WTC11 (cell line): ENCODE results near the gene ATP6V1A. TPM values are rescaled to one million over a fixed set of nuclear protein-coding genes. Genes with fewer than 3 reads are reported as not detected.

Experiments
- ATAC-seq: fragments of 200-7000 bp; cut with Tn5 transposase; 2 replicates; pipeline ENCODE4 v1.10.0; 2021; ENCODE audit warnings: mild to moderate bottlenecking, moderate library complexity
- CTCF ChIA-PET: fragments of 300-600 bp; sonication (Branson Sonifier 250); formaldehyde crosslinking; loops from one replicate; lab custom pipeline; 2021; ENCODE audit warnings: antibody characterized with exemption; lab: Charles Lee
- POLR2A ChIA-PET: fragments of 350-600 bp; sonication (Branson Sonifier 250); formaldehyde crosslinking; loops from one replicate; lab custom pipeline; 2021; ENCODE audit warnings: antibody characterized with exemption; lab: Charles Lee
- DNase-seq: peaks from one replicate; pipeline ENCODE4 v3.0.0; 2021; ENCODE audit warnings: low spot score
- H3K27ac Mint-ChIP-seq: 2 replicates; pipeline ENCODE4 v1.8.0; 2021; ENCODE audit warnings: mixed read lengths
- H3K27me3 Mint-ChIP-seq: 2 replicates; pipeline ENCODE4 v1.8.0; 2021; ENCODE audit warnings: low read depth, mild to moderate bottlenecking, moderate library complexity, mixed read lengths
- H3K36me3 Mint-ChIP-seq: 2 replicates; pipeline ENCODE4 v1.8.0; 2021; ENCODE audit warnings: mixed read lengths
- H3K4me1 Mint-ChIP-seq: 2 replicates; pipeline ENCODE4 v1.8.0; 2022; ENCODE audit warnings: mixed read lengths
- H3K4me3 Mint-ChIP-seq: 2 replicates; pipeline ENCODE4 v1.8.0; 2021; ENCODE audit warnings: mild to moderate bottlenecking, moderate library complexity, mixed read lengths
- H3K9me3 Mint-ChIP-seq: 2 replicates; pipeline ENCODE4 v1.8.0; 2021; ENCODE audit warnings: mixed read lengths
- ATF1 ChIP-seq: sonication (generic); formaldehyde crosslinking; IDR thresholded peaks from 2 replicates; pipeline ENCODE4 v1.8.1; 2023; ENCODE audit warnings: mild to moderate bottlenecking, moderate library complexity, missing genetic modification reagents
- ATF6 ChIP-seq: sonication (generic); formaldehyde crosslinking; IDR thresholded peaks from 2 replicates; pipeline ENCODE4 v1.8.1; 2023; ENCODE audit warnings: mild to moderate bottlenecking, missing genetic modification reagents
- ELF4 ChIP-seq: sonication (generic); formaldehyde crosslinking; IDR thresholded peaks from 2 replicates; pipeline ENCODE4 v1.8.1; 2022; ENCODE audit warnings: low read depth, mild to moderate bottlenecking, moderate library complexity, missing genetic modification reagents
- FOXJ3 ChIP-seq: sonication (generic); formaldehyde crosslinking; IDR thresholded peaks from 2 replicates; pipeline ENCODE4 v1.9.0; 2021; ENCODE audit warnings: missing genetic modification reagents, mild to moderate bottlenecking, borderline replicate concordance
- GABPB1 ChIP-seq: sonication (generic); formaldehyde crosslinking; IDR thresholded peaks from 2 replicates; pipeline ENCODE4 v1.8.1; 2023; ENCODE audit warnings: mild to moderate bottlenecking, missing genetic modification reagents
- GTF2I ChIP-seq: fragments of 250-450 bp; sonication (Bioruptor Pico); conservative IDR thresholded peaks from 2 replicates; pipeline ENCODE4 v1.4.0; 2021; ENCODE audit warnings: mild to moderate bottlenecking
- HMGA2 ChIP-seq: fragments of 250-450 bp; sonication (Bioruptor Pico); IDR thresholded peaks from 2 replicates; pipeline ENCODE4 v1.4.0; 2021; ENCODE audit warnings: mild to moderate bottlenecking, moderate library complexity
- JAZF1 ChIP-seq: fragments of 250-450 bp; sonication (Bioruptor Pico); IDR thresholded peaks from 2 replicates; pipeline ENCODE4 v1.9.0; 2021; ENCODE audit warnings: moderate library complexity, mild to moderate bottlenecking, inconsistent platforms
- MYBL2 ChIP-seq: sonication (generic); formaldehyde crosslinking; IDR thresholded peaks from 2 replicates; pipeline ENCODE4 v1.8.1; 2023; ENCODE audit warnings: mild to moderate bottlenecking, moderate library complexity, missing genetic modification reagents
- NFATC4 ChIP-seq: fragments of 250-450 bp; sonication (Bioruptor Pico); IDR thresholded peaks from 2 replicates; pipeline ENCODE4 v1.9.0; 2021; ENCODE audit warnings: mild to moderate bottlenecking
- OVOL2 ChIP-seq: fragments of 250-450 bp; sonication (Bioruptor Pico); IDR thresholded peaks from 2 replicates; pipeline ENCODE4 v1.9.0; 2021; ENCODE audit warnings: mild to moderate bottlenecking, borderline replicate concordance
- TP53 ChIP-seq: sonication (generic); formaldehyde crosslinking; IDR thresholded peaks from 2 replicates; pipeline ENCODE4 v1.8.1; 2023; ENCODE audit warnings: mild to moderate bottlenecking, missing genetic modification reagents
- ZNF121 ChIP-seq: sonication (generic); formaldehyde crosslinking; IDR thresholded peaks from 2 replicates; pipeline ENCODE4 v1.8.0; 2023; ENCODE audit warnings: missing genetic modification reagents
- ZNF219 ChIP-seq: sonication (generic); formaldehyde crosslinking; IDR thresholded peaks from 2 replicates; pipeline ENCODE4 v1.8.0; 2023; ENCODE audit warnings: missing genetic modification reagents, mild to moderate bottlenecking, borderline replicate concordance
- ZNF396 ChIP-seq: fragments of 250-450 bp; sonication (Bioruptor Pico); IDR thresholded peaks from 2 replicates; pipeline ENCODE4 v1.8.0; 2021; ENCODE audit warnings: mild to moderate bottlenecking, moderate library complexity, borderline replicate concordance
- ZNF416 ChIP-seq: fragments of 250-450 bp; sonication (Bioruptor Pico); IDR thresholded peaks from 2 replicates; pipeline ENCODE4 v1.9.0; 2021; ENCODE audit warnings: mild to moderate bottlenecking, inconsistent platforms
- ZNF423 ChIP-seq: fragments of 250-450 bp; sonication (Bioruptor Pico); IDR thresholded peaks from 2 replicates; pipeline ENCODE4 v2.1.2; 2022; ENCODE audit warnings: mild to moderate bottlenecking, moderate library complexity
- total RNA-seq: library from RNA; stranded (reverse); gene quantifications from 3 replicates; pipeline ENCODE4 v1.2.3, GENCODE V29; 2021
- TF ChIP-seq, protein P1 (sequence below): sonication (generic); formaldehyde crosslinking; IDR thresholded peaks from 2 replicates; pipeline ENCODE4 v1.8.0; 2022; ENCODE audit warnings: mild to moderate bottlenecking, missing genetic modification reagents
- TF ChIP-seq, protein P2 (sequence below): fragments of 200-600 bp; IDR thresholded peaks from 2 replicates; pipeline ENCODE4 v1.8.0; 2022; ENCODE audit warnings: antibody characterized with exemption
- TF ChIP-seq, protein P3 (sequence below): sonication (generic); formaldehyde crosslinking; IDR thresholded peaks from 2 replicates; pipeline ENCODE4 v1.8.0; 2023; ENCODE audit warnings: mild to moderate bottlenecking, missing genetic modification reagents
- TF ChIP-seq, protein P4 (sequence below): sonication (generic); formaldehyde crosslinking; IDR thresholded peaks from 2 replicates; pipeline ENCODE4 v1.8.1; 2023; ENCODE audit warnings: mild to moderate bottlenecking, missing genetic modification reagents
- TF ChIP-seq, protein P5 (sequence below): sonication (generic); formaldehyde crosslinking; IDR thresholded peaks from 2 replicates; pipeline ENCODE4 v1.8.1; 2022; ENCODE audit warnings: missing genetic modification reagents, borderline replicate concordance

The ATP6V1A gene
- total RNA-seq, 1 experiment from 2014 or later: 90.7 TPM

GRCh38 chr3:113717818-113718217 is 29.0 kb upstream of the ATP6V1A start (continued):
- TF ChIP-seq ATF6 (no peak), ZNF219 (CRISPR knock-in tag) (no peak), OVOL2 (no peak), NFATC4 (CRISPR knock-in tag) (no peak), FOXJ3 (CRISPR knock-in tag) (no peak), GABPB1 (CRISPR knock-in tag) (no peak)
- TF ChIP-seq, protein P1, sequence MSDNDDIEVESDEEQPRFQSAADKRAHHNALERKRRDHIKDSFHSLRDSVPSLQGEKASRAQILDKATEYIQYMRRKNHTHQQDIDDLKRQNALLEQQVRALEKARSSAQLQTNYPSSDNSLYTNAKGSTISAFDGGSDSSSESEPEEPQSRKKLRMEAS (CRISPR knock-in tag): no peak
- TF ChIP-seq, protein P2, sequence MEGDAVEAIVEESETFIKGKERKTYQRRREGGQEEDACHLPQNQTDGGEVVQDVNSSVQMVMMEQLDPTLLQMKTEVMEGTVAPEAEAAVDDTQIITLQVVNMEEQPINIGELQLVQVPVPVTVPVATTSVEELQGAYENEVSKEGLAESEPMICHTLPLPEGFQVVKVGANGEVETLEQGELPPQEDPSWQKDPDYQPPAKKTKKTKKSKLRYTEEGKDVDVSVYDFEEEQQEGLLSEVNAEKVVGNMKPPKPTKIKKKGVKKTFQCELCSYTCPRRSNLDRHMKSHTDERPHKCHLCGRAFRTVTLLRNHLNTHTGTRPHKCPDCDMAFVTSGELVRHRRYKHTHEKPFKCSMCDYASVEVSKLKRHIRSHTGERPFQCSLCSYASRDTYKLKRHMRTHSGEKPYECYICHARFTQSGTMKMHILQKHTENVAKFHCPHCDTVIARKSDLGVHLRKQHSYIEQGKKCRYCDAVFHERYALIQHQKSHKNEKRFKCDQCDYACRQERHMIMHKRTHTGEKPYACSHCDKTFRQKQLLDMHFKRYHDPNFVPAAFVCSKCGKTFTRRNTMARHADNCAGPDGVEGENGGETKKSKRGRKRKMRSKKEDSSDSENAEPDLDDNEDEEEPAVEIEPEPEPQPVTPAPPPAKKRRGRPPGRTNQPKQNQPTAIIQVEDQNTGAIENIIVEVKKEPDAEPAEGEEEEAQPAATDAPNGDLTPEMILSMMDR: no peak

DNA sequence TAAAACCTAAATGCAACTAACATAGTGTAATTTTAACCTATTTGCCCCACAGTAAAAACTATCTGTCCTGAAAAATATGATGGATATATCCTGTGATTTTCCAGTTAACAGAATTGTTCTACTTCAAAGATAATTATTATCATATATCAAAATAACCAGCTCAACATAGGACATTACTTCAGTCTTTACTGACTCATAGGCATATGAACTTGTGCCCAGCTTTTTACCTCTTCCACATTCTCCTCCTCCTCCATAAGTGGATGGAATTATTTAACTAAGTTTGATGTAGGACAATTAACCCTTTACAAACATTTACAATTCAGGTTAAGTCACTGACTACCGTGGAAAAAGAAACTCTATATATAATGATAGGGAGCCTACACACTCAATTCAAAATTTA is 27.5 kb upstream of the ATP6V1A start:
- TF ChIP-seq, protein P2: no peak
- TF ChIP-seq HMGA2 (CRISPR knock-in tag) (no peak), ATF1 (CRISPR knock-in tag) (no peak), ZNF121 (CRISPR knock-in tag) (no peak), TP53 (CRISPR knock-in tag) (no peak), GTF2I (CRISPR knock-in tag) (no peak)
- TF ChIP-seq, protein P3, sequence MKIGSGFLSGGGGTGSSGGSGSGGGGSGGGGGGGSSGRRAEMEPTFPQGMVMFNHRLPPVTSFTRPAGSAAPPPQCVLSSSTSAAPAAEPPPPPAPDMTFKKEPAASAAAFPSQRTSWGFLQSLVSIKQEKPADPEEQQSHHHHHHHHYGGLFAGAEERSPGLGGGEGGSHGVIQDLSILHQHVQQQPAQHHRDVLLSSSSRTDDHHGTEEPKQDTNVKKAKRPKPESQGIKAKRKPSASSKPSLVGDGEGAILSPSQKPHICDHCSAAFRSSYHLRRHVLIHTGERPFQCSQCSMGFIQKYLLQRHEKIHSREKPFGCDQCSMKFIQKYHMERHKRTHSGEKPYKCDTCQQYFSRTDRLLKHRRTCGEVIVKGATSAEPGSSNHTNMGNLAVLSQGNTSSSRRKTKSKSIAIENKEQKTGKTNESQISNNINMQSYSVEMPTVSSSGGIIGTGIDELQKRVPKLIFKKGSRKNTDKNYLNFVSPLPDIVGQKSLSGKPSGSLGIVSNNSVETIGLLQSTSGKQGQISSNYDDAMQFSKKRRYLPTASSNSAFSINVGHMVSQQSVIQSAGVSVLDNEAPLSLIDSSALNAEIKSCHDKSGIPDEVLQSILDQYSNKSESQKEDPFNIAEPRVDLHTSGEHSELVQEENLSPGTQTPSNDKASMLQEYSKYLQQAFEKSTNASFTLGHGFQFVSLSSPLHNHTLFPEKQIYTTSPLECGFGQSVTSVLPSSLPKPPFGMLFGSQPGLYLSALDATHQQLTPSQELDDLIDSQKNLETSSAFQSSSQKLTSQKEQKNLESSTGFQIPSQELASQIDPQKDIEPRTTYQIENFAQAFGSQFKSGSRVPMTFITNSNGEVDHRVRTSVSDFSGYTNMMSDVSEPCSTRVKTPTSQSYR (CRISPR knock-in tag): no peak
- TF ChIP-seq, protein P1 (CRISPR knock-in tag): no peak
- no peaks in the 10 kb centered on the region for H3K27me3 Mint-ChIP-seq
- ATAC-seq (no peak), DNase-seq (no peak)
- CTCF ChIA-PET: no interaction called here
- no peak overlapping the region for H3K27ac Mint-ChIP-seq
- H3K36me3 Mint-ChIP-seq: peaks cover 53% of the 10 kb centered on the region
- H3K4me3 Mint-ChIP-seq: no peak overlapping the region
- H3K9me3 Mint-ChIP-seq: no peaks in the 10 kb centered on the region
- POLR2A ChIA-PET: no interaction called here
- no peaks in the 10 kb centered on the region for H3K4me1 Mint-ChIP-seq

DNA sequence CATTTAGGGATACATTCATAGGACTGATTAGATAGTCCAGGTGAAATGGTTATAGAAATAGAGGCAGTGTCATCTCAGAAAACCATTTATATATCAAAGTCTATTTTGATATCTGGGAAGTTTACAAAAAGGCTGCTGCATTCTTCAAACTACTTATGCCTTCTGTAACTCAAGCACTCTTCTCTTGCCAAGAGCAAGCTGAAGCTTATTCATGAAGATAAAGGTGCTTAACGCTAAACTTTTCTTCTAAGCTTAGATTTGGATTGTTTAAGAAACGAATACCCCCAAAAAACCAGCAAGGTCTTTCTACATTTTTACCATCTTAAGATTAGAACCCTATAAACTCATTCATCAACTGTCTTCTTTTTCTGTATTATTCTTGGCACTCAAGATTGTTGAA is 27.1 kb upstream of the ATP6V1A start:
- Mint-ChIP-seq H3K27me3 (no peaks in the 10 kb centered on the region), H3K4me1 (peaks cover 2% of the 10 kb centered on the region), H3K9me3 (no peaks in the 10 kb centered on the region), H3K27ac (no peak overlapping the region), H3K36me3 (peaks cover 53% of the 10 kb centered on the region), H3K4me3 (no peak overlapping the region)
- no peak for ATAC-seq
- DNase-seq: no peak
- POLR2A ChIA-PET: no interaction called here
- CTCF ChIA-PET: interaction anchor here (1.2 kb wide), 1 partner anchor 17 kb away, joined by 3 read pairs; no protein-coding TSS in a partner anchor
- TF ChIP-seq FOXJ3 (CRISPR knock-in tag): no peak
- no peak for TF ChIP-seq ZNF396 (CRISPR knock-in tag)
- TF ChIP-seq, protein P4, sequence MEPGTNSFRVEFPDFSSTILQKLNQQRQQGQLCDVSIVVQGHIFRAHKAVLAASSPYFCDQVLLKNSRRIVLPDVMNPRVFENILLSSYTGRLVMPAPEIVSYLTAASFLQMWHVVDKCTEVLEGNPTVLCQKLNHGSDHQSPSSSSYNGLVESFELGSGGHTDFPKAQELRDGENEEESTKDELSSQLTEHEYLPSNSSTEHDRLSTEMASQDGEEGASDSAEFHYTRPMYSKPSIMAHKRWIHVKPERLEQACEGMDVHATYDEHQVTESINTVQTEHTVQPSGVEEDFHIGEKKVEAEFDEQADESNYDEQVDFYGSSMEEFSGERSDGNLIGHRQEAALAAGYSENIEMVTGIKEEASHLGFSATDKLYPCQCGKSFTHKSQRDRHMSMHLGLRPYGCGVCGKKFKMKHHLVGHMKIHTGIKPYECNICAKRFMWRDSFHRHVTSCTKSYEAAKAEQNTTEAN (CRISPR knock-in tag): no peak
- no peak for TF ChIP-seq ZNF416
- TF ChIP-seq JAZF1: no peak
- no peak for TF ChIP-seq ZNF423 (CRISPR knock-in tag)
- TF ChIP-seq, protein P5, sequence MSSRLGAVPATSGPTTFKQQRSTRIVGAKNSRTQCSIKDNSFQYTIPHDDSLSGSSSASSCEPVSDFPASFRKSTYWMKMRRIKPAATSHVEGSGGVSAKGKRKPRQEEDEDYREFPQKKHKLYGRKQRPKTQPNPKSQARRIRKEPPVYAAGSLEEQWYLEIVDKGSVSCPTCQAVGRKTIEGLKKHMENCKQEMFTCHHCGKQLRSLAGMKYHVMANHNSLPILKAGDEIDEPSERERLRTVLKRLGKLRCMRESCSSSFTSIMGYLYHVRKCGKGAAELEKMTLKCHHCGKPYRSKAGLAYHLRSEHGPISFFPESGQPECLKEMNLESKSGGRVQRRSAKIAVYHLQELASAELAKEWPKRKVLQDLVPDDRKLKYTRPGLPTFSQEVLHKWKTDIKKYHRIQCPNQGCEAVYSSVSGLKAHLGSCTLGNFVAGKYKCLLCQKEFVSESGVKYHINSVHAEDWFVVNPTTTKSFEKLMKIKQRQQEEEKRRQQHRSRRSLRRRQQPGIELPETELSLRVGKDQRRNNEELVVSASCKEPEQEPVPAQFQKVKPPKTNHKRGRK (CRISPR knock-in tag): no peak
- no peak for TF ChIP-seq ELF4
- no peak for TF ChIP-seq ZNF121 (CRISPR knock-in tag)
- no peak for TF ChIP-seq MYBL2 (CRISPR knock-in tag)
